Transverse colon (tissue), 4 donors: Measurements from ENCODE around the gene MSI2. TPM values are rescaled to one million over a fixed set of nuclear protein-coding genes. Genes with fewer than 3 reads are reported as not detected.

ENCODE experiments used
- DNase-seq: peaks from one replicate; pipeline ENCODE4 v3.0.0-alpha.2; 2019
- H3K27ac ChIP-seq, 4 donors: fragments of 200-600 bp; sonication (generic); 2 replicates each; pipeline ENCODE4 v1.5.1; 2016 to 2018; ENCODE audit warnings: inconsistent platforms in 4 of 4
- H3K27me3 ChIP-seq: fragments of 200-600 bp; sonication (generic); 2 replicates; pipeline ENCODE4 v1.5.1; 2017; ENCODE audit warnings: inconsistent platforms
- H3K36me3 ChIP-seq, 4 donors: fragments of 200-600 bp; sonication (generic); 2 replicates each; pipeline ENCODE4 v1.5.1; 2017 to 2019; ENCODE audit warnings: inconsistent platforms in 4 of 4
- H3K4me1 ChIP-seq, 4 donors: fragments of 200-600 bp; sonication (generic); 2 replicates each; pipeline ENCODE4 v1.5.1; 2017 to 2020; ENCODE audit warnings: inconsistent platforms in 4 of 4
- H3K4me3 ChIP-seq, 4 donors: fragments of 200-600 bp; sonication (generic); 1 replicate in 1 of 4; 2 replicates in 3 of 4; pipeline versions ENCODE4 v1.5.1 to v1.6.1; 2017 to 2019; ENCODE audit warnings: inconsistent platforms in 4 of 4
- H3K9me3 ChIP-seq, 2 donors: fragments of 200-600 bp; sonication (generic); 2 replicates each; pipeline ENCODE4 v1.5.1; 2017 to 2019; ENCODE audit warnings: inconsistent platforms in 2 of 2
- CTCF ChIP-seq, 5 experiments: fragments of 200-600 bp in 3 of 5; fragments of 450-650 bp in 2 of 5; sonication (generic) in 3 of 5; IDR thresholded peaks; 1 replicate in 2 of 5; 2 replicates in 3 of 5; pipeline ENCODE4 v1.5.1; 2016 to 2017; ENCODE audit warnings: antibody characterized with exemption in 5 of 5, inconsistent platforms in 3 of 5, mild to moderate bottlenecking in 2 of 5, moderate library complexity in 1 of 5
- EP300 ChIP-seq: sonication (generic); formaldehyde crosslinking; IDR thresholded peaks from one replicate; pipeline ENCODE4 v1.6.1; 2017; ENCODE audit warnings: antibody characterized with exemption, low read depth
- POLR2A ChIP-seq: fragments of 450-650 bp; IDR thresholded peaks from one replicate; pipeline ENCODE4 v1.6.1; 2016; ENCODE audit warnings: antibody characterized with exemption, mild to moderate bottlenecking, moderate library complexity
- POLR2AphosphoS5 ChIP-seq, 3 donors: sonication (generic); formaldehyde crosslinking; IDR thresholded peaks; one replicate each; pipeline ENCODE4 v1.6.1; 2016; ENCODE audit warnings: antibody characterized with exemption in 3 of 3
- WGBS, 2 donors: methylation state at CpG; one replicate each; pipeline ENCODE4 v1.1.5; 2018; ENCODE audit warnings: low coverage in 1 of 2; 5-methylcytosine and 5-hydroxymethylcytosine counted together
- in situ Hi-C, 4 donors: fragments of 200-750 bp; cut with MboI; loops; one replicate each; pipeline versions ENCODE4 v1.15.0 to v1.15.1; 2017; ENCODE audit warnings: low sequenced_read_pairs in 3 of 4, low pct_ligation_motif_present in 1 of 4, low pct_unique_long_range_greater_than_20kb in 1 of 4
- intact Hi-C: fragments of 100-400 bp; cut with DNase I; formaldehyde crosslinking; loops from one replicate; pipeline ENCODE4 v1.15.1; 2023; ENCODE audit warnings: low total_unique reads
- total RNA-seq, 4 donors: library from RNA; depleted of rRNA; stranded (reverse); fragments of >200 nt; gene quantifications; one replicate each; pipeline ENCODE4 v1.1.0, GENCODE V29; 2016

Gene MSI2
- total RNA-seq, 4 donors from 2014 or later = 20.6 to 36.0 (median 29.3) TPM

- H3K27me3 ChIP-seq = no peaks in the 10 kb centered on the region
- peaks cover 0 to 14% (median 0%) of the 10 kb centered on the region in 4 donors for H3K4me1 ChIP-seq
- H3K27ac ChIP-seq = no peak overlapping the region
- no peak overlapping the region for H3K4me3 ChIP-seq
- H3K36me3 ChIP-seq = no peaks in the 10 kb centered on the region
- H3K9me3 ChIP-seq = no peaks in the 10 kb centered on the region
- in situ Hi-C loops (no loop called here), intact Hi-C loops (no loop called here)
- no peak for TF ChIP-seq CTCF (IDR thresholded peaks at IDR 0.05)
- no peak for TF ChIP-seq POLR2AphosphoS5 (IDR thresholded peaks at IDR 0.05)
- TF ChIP-seq EP300 = no peak
- TF ChIP-seq POLR2A = no peak
- WGBS, 2 donors = 95% methylated on average over 7 of the region's 7 CpGs; no CpG with 5 or more reads in 1 of the 2 donors
- no peak for DNase-seq
Observed at GRCh38 chr17:57453841-57454425, 197.6 kb downstream of the MSI2 start.

DNA sequence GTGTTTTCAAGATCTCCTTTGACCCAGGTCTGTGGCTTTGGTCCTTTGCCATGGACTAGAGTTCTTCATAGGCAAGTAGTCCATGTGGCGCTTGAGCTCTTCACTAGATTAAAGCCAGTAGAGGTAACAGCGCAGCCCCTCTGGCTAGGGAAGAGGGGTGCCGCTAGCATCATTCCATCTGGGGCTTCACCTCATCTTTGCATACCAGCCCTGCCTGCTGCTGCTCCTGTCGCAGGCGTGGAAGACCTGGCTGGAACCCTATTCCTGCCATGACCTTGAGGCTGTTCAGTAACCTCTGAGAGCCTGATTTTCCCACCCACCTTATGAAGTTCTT is 198.4 kb downstream of the MSI2 start:
- 93% methylated on average over 5 of the region's 5 CpGs; no CpG with 5 or more reads in 1 of the 2 donors for WGBS, 2 donors
- TF ChIP-seq EP300 = no peak
- TF ChIP-seq POLR2AphosphoS5 (IDR thresholded peaks at IDR 0.05) = no peak
- no peak for TF ChIP-seq CTCF (IDR thresholded peaks at IDR 0.05)
- TF ChIP-seq POLR2A = no peak
- Histone ChIP-seq H3K9me3 (no peaks in the 10 kb centered on the region), H3K36me3 (no peaks in the 10 kb centered on the region), H3K27ac (peak overlapping the region in 2 of 4 donors; percentile 16 to 28), H3K27me3 (no peaks in the 10 kb centered on the region), H3K4me1 (peaks cover 0 to 14% (median 0%) of the 10 kb centered on the region in 4 donors), H3K4me3 (no peak overlapping the region)
- in situ Hi-C loops = no loop called here
- intact Hi-C loops = no loop called here
- DNase-seq = no peak

- 53 to 71% methylated on average over 7 to 25 of the region's 25 CpGs for WGBS, 2 donors
- DNase-seq = no peak
- peak overlapping the region in 3 of 4 donors; percentile 16 to 28 (median 25) for H3K27ac ChIP-seq
Observed at GRCh38 chr17:57455063-57455914, 199.0 kb downstream of the MSI2 start.

More at GRCh38 chr17:57455063-57455914, 199.0 kb downstream of the MSI2 start:
- Histone ChIP-seq H3K9me3 (no peaks in the 10 kb centered on the region), H3K27me3 (no peaks in the 10 kb centered on the region), H3K36me3 (no peaks in the 10 kb centered on the region), H3K4me3 (no peak overlapping the region), H3K4me1 (peaks cover 0 to 14% (median 0%) of the 10 kb centered on the region in 4 donors)
- intact Hi-C loops (no loop called here), in situ Hi-C loops (no loop called here)
- TF ChIP-seq EP300 (no peak), POLR2AphosphoS5 (IDR thresholded peaks at IDR 0.05) (no peak), CTCF (IDR thresholded peaks at IDR 0.05) (no peak), POLR2A (no peak)
